Measurements from ENCODE around the gene RNF215. TPM values are rescaled to one million over a fixed set of nuclear protein-coding genes. Genes with fewer than 3 reads are reported as not detected.
"Not testable (repeated sequence)": the region's sequence is repeated elsewhere in the genome, so short reads cannot be mapped to it uniquely, and the experiment has no call there.

The RNF215 gene
- total and polyA plus RNA-seq, 3 donors from 2014 or later = 18.2 to 24.6 (median 20.9) TPM

DNA sequence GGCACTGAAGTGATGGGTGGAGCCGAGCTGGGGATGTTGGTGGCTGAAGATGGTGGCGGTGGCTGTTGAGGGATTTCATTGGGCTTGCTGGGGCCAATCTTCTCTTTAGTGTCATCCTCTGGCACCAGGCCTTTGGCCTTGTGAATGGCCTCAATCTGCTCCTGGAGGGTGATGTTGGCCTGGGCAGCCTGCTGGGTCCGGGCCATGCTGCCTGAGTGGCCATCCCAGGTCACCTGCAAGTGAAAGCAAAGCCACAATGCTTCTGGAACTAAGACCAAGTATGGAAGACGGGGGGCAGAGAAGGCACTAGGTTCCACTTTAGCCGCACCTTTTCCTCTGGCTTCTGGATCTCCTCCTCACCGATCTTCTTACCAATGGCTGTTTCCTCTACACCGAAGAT lies 48.4 kb downstream of the RNF215 start:
- Histone ChIP-seq H3K36me3 (ENCODE audit: low read depth, missing control alignments) (no peaks in the 10 kb centered on the region), H3K27ac (no peak overlapping the region), H3K27me3 (no peaks in the 10 kb centered on the region), H3K4me3 (no peak overlapping the region), H3K4me1 (peaks cover 18% of the 10 kb centered on the region), H3K9me3 (no peaks in the 10 kb centered on the region)
- no peak for TF ChIP-seq POLR2A (IDR thresholded peaks at IDR 0.05)
- TF ChIP-seq, protein P1, sequence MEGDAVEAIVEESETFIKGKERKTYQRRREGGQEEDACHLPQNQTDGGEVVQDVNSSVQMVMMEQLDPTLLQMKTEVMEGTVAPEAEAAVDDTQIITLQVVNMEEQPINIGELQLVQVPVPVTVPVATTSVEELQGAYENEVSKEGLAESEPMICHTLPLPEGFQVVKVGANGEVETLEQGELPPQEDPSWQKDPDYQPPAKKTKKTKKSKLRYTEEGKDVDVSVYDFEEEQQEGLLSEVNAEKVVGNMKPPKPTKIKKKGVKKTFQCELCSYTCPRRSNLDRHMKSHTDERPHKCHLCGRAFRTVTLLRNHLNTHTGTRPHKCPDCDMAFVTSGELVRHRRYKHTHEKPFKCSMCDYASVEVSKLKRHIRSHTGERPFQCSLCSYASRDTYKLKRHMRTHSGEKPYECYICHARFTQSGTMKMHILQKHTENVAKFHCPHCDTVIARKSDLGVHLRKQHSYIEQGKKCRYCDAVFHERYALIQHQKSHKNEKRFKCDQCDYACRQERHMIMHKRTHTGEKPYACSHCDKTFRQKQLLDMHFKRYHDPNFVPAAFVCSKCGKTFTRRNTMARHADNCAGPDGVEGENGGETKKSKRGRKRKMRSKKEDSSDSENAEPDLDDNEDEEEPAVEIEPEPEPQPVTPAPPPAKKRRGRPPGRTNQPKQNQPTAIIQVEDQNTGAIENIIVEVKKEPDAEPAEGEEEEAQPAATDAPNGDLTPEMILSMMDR (IDR thresholded peaks at IDR 0.05) = no peak
- 95 to 98% methylated on average over 7 of the region's 7 CpGs for WGBS, 2 donors
- intact Hi-C loops (cut with DNase I; ENCODE audit: low total_unique reads) = no loop called here
- no peak for DNase-seq

DNA sequence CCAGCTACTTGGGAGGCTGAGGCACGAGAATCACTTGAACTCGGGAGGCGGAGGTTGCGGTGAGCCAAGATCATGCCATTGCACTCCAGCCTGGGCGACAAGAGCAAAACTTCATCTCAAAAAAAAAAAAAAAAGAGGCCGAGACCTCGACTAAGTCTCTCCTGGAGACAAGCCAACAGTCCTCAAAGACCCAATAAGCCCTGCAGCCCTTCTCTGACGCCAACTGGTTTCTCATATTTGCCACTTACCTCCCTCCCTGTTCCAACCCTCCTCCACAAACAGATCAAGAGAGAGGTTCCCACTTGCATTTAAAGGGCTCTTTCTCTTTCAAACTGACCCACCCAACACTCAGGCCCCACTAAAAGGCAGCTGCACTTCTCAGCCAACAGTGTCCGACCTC lies 48.9 kb downstream of the RNF215 start:
- H3K4me3 ChIP-seq; H3K9me3 ChIP-seq; H3K27me3 ChIP-seq; DNase-seq; H3K36me3 ChIP-seq (ENCODE audit: low read depth, missing control alignments); intact Hi-C loops (cut with DNase I; ENCODE audit: low total_unique reads); H3K27ac ChIP-seq: not testable (repeated sequence)
- peaks cover 18% of the 10 kb centered on the region for H3K4me1 ChIP-seq
- WGBS, 2 donors = 87 to 88% methylated on average over 9 of the region's 9 CpGs

DNA sequence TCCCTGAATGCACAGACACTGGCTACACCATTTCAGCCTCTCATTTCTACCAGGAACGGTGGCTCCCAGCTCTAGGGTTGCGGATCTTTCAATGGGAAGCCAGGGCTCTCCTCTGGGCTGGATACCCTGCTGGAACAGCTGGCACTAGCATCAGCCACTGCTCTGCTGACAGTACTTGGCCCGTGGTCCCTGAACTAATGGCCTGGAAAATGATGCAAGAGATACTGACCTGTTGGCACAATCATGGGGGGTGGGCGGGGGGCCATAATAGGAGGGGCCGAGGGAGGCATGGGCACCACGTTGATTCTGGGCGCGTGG lies 49.8 kb downstream of the RNF215 start:
- WGBS, 2 donors = 91 to 98% methylated on average over 6 to 8 of the region's 8 CpGs
- no peaks in the 10 kb centered on the region for H3K27me3 ChIP-seq
- intact Hi-C loops (cut with DNase I; ENCODE audit: low total_unique reads) = no loop called here
- H3K4me3 ChIP-seq = no peak overlapping the region
- H3K36me3 ChIP-seq (ENCODE audit: low read depth, missing control alignments) = no peaks in the 10 kb centered on the region
- no peak overlapping the region for H3K27ac ChIP-seq
- no peaks in the 10 kb centered on the region for H3K9me3 ChIP-seq
- no peak for DNase-seq
- H3K4me1 ChIP-seq = peaks cover 18% of the 10 kb centered on the region
- no peak for TF ChIP-seq POLR2A (IDR thresholded peaks at IDR 0.05)
- TF ChIP-seq, protein P1 (IDR thresholded peaks at IDR 0.05) = no peak

DNA sequence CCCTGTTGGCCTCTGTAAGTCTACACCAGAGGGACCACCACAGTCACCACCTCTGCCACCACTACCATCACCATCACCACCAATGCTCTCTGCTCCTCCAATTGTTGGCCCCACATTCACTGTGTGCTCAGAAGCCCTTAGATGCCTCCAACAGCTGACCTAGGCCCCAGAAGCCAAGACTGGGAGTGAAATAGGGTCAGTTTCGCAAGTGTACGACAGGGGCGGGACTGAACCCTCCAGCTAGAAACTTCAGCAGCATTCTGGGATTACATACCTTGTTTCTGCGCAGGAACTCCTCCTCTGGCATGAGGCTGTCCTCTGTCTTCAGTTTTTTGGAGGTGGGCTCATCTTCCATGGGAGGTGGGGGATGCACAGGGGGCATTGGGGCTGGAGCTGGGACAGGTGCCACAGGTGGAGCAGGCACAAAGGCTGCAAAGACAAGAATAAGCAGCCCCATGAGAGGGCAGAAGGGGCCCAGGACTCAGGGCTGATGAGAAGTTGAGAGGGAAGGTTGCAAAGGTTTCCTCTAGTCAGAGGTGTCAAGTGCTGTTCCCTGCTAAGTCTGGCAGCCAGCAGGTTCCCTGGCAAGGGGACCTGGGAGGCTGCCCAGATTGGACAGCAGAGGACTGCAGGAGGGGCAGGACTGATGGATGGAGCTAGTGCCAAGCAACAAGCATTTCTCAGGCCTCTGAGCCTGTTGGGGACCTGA lies 50.3 kb downstream of the RNF215 start:
- intact Hi-C loops (cut with DNase I; ENCODE audit: low total_unique reads) = no loop called here
- Histone ChIP-seq H3K4me1 (peaks cover 14% of the 10 kb centered on the region), H3K9me3 (no peaks in the 10 kb centered on the region), H3K36me3 (ENCODE audit: low read depth, missing control alignments) (no peaks in the 10 kb centered on the region), H3K4me3 (no peak overlapping the region), H3K27me3 (no peaks in the 10 kb centered on the region), H3K27ac (no peak overlapping the region)
- no peak for TF ChIP-seq POLR2A (IDR thresholded peaks at IDR 0.05)
- TF ChIP-seq, protein P1 (IDR thresholded peaks at IDR 0.05) = no peak
- WGBS, 2 donors = 93 to 98% methylated on average over 4 of the region's 4 CpGs
- no peak for DNase-seq

DNA sequence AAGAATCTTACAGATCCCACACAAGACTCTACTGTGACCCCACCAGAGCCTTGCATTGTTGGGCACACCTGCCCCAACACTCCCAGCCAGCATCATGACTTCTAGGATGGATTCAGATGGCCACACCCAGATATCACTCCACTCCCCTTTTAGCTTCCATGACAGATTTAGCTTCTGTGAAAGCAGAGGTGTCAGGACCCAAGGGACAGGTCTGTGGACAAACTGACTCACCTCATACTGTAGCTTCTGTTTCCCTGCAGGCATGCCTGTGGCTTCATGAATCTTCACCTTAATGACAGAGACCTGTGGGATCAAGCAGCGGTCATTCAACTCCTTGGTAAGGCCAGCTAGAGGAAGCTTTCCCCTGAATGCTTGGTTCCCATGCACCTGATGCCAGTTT lies 52.0 kb downstream of the RNF215 start:
- WGBS, 2 donors = 100% methylated on average over 1 of the region's 1 CpG
- H3K27me3 ChIP-seq = no peaks in the 10 kb centered on the region
- H3K27ac ChIP-seq = no peak overlapping the region
- TF ChIP-seq, protein P1 (IDR thresholded peaks at IDR 0.05) = no peak
- no peak for TF ChIP-seq POLR2A (IDR thresholded peaks at IDR 0.05)
- no peaks in the 10 kb centered on the region for H3K9me3 ChIP-seq
- H3K4me3 ChIP-seq = no peak overlapping the region
- H3K36me3 ChIP-seq (ENCODE audit: low read depth, missing control alignments) = no peaks in the 10 kb centered on the region
- intact Hi-C loops (cut with DNase I; ENCODE audit: low total_unique reads) = no loop called here
- peaks cover 2% of the 10 kb centered on the region for H3K4me1 ChIP-seq
- DNase-seq = no peak
